HAP-1 (cell line): ENCODE data around the gene HPCAL4.

Experiments
- DNase-seq, 2 experiments: peaks; one replicate each; pipeline ENCODE4 v3.0.0-alpha.2; 2016 to 2020; ENCODE audit warnings: low spot score in 2 of 2
- H3K27me3 ChIP-seq: fragments of 250-450 bp; sonication (Bioruptor Pico); 2 replicates; pipeline ENCODE4 v1.5.1; 2020; ENCODE audit warnings: low read depth, mild to moderate bottlenecking, moderate library complexity
- H3K36me3 ChIP-seq: fragments of 250-450 bp; sonication (Bioruptor Pico); replicated peaks from 2 replicates; pipeline ENCODE4 v1.5.1; 2020; ENCODE audit warnings: mild to moderate bottlenecking
- H3K4me1 ChIP-seq: fragments of 250-450 bp; sonication (Bioruptor Pico); 2 replicates; pipeline ENCODE4 v1.5.1; 2020; ENCODE audit warnings: mild to moderate bottlenecking
- H3K4me3 ChIP-seq: fragments of 250-450 bp; sonication (Bioruptor Pico); 2 replicates; pipeline ENCODE4 v1.5.1; 2020; ENCODE audit warnings: mild to moderate bottlenecking, moderate library complexity
- H3K9me3 ChIP-seq: fragments of 250-450 bp; sonication (Bioruptor Pico); 2 replicates; pipeline ENCODE4 v1.5.1; 2020; ENCODE audit warnings: mild to moderate bottlenecking, moderate library complexity
- in situ Hi-C: fragments of 300-500 bp; cut with MboI; formaldehyde crosslinking; loops from 3 replicates; pipeline ENCODE4 v1.14.3; 2020; ENCODE audit warnings: low sequenced_read_pairs, inconsistent platforms, mixed read lengths

HPCAL4 gene

DNA sequence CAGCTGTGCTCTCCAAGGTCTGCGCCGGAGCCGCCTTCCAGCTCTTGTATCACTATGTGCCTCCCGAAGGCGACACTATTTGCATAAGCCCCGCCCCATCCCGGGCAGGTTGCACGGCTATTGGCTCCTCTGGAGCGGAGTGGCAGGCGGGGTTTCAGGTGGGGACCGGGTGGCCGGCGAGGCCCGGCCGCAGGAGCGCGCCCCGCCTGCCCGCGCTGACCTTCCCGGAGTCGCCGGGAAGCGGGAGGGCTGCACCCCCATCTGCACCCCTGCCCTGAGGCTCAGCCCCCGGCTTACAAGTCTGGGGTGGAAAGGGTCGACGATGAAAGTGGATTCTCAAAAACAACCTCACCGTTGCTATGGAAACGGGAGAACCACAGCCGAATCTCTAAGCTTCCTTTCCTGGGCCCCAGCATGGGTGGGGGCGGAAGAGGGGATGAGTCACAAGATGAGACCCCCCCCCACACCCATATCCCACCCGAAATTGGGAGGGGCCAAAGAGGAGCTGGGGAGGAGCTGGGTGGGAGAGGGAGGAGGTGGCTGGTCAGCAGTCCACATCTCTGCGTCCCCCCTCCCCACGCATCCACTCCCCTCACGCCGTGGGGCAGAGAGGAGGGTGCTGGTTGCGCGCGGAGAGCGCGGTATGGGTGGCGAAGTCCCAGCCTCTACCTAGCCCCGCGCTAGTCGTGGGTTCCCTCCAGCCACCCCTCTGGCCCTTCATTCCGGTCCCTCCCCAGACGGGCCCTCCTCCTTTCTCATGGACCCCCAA, at the start of gene HPCAL4:
HPCAL4 (minus strand) TSS at position 51 of the 769 bp plus-strand sequence. CDS start 6,830 bp downstream, outside the sequence.
- H3K27me3 ChIP-seq: peaks cover 12% of the 10 kb centered on the region; the same call in 1 of the 2 replicates
- peaks cover 6% of the 10 kb centered on the region for H3K4me1 ChIP-seq
- peak; percentile 85 to 98 for DNase-seq
- H3K36me3 ChIP-seq: no peaks in the 10 kb centered on the region
- no peaks in the 10 kb centered on the region for H3K9me3 ChIP-seq
- H3K4me3 ChIP-seq: peak within 1 kb of the TSS; percentile 28
- in situ Hi-C loops: no loop called here

- peak; percentile 94 to 99 for DNase-seq
- H3K4me1 ChIP-seq: peaks cover 8% of the 10 kb centered on the region
- in situ Hi-C loops: no loop called here
- no peaks in the 10 kb centered on the region for H3K9me3 ChIP-seq
- H3K4me3 ChIP-seq: peak within 1 kb of the TSS; percentile 84
- no peaks in the 10 kb centered on the region for H3K27me3 ChIP-seq
- H3K36me3 ChIP-seq: peaks cover 32% of the 10 kb centered on the region
These were observed 47.6 kb upstream of the HPCAL4 start, which contains the start of gene PPIE for GRCh38 chr1:39738622-39739366. Gene PPIE (plus strand): TSS chr1:39738882. CDS start chr1:39738901, 19 bp downstream.

GRCh38 chr1:39737546-39738169, 46.4 kb upstream of the HPCAL4 start:
- in situ Hi-C loops: no loop called here
- peaks cover 21% of the 10 kb centered on the region for H3K36me3 ChIP-seq
- no peaks in the 10 kb centered on the region; the same call in 1 of the 2 replicates for H3K27me3 ChIP-seq
- H3K9me3 ChIP-seq: no peaks in the 10 kb centered on the region
- peaks cover 8% of the 10 kb centered on the region for H3K4me1 ChIP-seq
- DNase-seq: no peak
- no peak overlapping the region for H3K4me3 ChIP-seq

- in situ Hi-C loops: no loop called here
- peaks cover 6% of the 10 kb centered on the region for H3K36me3 ChIP-seq
- H3K4me3 ChIP-seq: no peak overlapping the region
- DNase-seq: no peak
- peaks cover 8% of the 10 kb centered on the region for H3K4me1 ChIP-seq
- peaks cover 5% of the 10 kb centered on the region; the same call in 1 of the 2 replicates for H3K27me3 ChIP-seq
- no peaks in the 10 kb centered on the region for H3K9me3 ChIP-seq
These were observed 44.5 kb upstream of the HPCAL4 start for GRCh38 chr1:39735731-39736130.

DNA sequence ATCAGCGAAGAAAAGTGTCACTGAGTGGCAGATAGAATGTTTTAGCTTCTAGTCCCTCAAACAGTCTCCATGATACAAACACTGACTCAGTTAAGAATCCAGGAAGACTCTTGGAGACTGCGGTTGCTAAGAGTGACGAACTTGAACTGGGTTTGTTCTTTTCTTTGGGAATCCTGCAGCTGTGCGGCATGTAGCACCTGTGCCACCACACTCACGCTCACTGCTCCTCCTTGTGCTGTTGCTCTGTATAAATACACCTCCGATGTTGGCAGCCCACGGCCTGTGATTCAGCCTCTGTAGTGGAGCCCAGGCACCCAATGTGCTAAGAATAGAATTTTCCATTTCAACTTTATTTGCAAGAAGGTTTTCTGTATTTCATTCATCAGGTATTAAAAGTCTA, 41.9 kb upstream of the HPCAL4 start:
- Histone ChIP-seq H3K36me3 (no peaks in the 10 kb centered on the region), H3K9me3 (no peaks in the 10 kb centered on the region), H3K4me1 (no peaks in the 10 kb centered on the region; the same call in 1 of the 2 replicates), H3K27me3 (peaks cover 30% of the 10 kb centered on the region), H3K4me3 (no peak overlapping the region)
- no peak for DNase-seq
- in situ Hi-C loops: no loop called here

DNA sequence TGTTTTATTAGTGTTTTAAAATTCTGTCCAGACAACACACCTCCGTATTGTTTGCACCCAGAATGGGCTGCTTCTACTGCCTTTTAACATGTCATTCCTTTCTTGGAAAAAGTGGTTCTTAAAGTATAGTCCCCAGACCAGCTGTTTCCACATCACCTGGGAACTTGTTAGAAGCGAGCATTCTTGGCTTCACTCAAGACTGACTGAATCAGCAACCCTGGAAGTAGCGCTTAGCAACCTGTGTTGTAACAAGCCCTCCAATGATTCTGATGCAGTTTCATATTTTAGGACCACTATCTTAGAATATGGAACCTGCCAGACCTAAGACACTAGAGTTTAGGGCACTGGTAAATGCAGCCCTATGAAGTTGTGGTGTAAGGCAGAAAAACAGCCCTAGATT, 41.5 kb upstream of the HPCAL4 start:
- H3K36me3 ChIP-seq: no peaks in the 10 kb centered on the region
- H3K4me3 ChIP-seq: no peak overlapping the region

GRCh38 chr1:39729842-39730241, 38.6 kb upstream of the HPCAL4 start:
- no peaks in the 10 kb centered on the region for H3K4me1 ChIP-seq
- no peak overlapping the region for H3K4me3 ChIP-seq
- H3K36me3 ChIP-seq: no peaks in the 10 kb centered on the region
- no peak for DNase-seq
- peaks cover 64% of the 10 kb centered on the region for H3K27me3 ChIP-seq
- in situ Hi-C loops: loop anchor here (10.0 kb wide), 1 partner anchor 125 kb away; no protein-coding TSS in a partner anchor
- H3K9me3 ChIP-seq: no peaks in the 10 kb centered on the region

More for the DNA sequence above, 41.5 kb upstream of the HPCAL4 start:
- Histone ChIP-seq H3K9me3 (no peaks in the 10 kb centered on the region), H3K27me3 (peaks cover 35% of the 10 kb centered on the region), H3K4me1 (no peaks in the 10 kb centered on the region)
- in situ Hi-C loops: no loop called here
- no peak for DNase-seq

DNA sequence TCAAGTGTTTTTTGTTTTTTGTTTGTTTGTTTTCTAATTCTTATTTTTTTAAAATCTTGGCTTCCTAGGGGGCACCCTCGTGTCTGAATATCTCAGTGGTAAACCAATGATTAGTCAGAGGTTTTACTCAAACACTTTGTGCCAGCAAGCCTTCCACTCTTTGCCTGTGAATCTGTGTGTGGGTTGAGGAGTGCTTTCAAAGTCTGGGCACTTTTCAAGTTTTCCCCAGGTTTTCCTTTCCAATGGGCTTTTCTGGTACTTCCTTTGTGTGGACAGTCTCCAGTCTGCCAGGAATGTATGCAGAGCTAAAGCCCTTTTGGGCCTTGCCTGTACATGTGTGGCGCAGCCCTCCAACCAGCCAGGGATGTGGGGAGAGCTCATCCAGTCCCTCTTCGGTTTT, 37.8 kb upstream of the HPCAL4 start:
- in situ Hi-C loops: loop anchor here (10.0 kb wide), 1 partner anchor 124 kb away; no protein-coding TSS in a partner anchor
- no peaks in the 10 kb centered on the region for H3K9me3 ChIP-seq
- no peaks in the 10 kb centered on the region for H3K4me1 ChIP-seq
- peaks cover 70% of the 10 kb centered on the region for H3K27me3 ChIP-seq
- no peak overlapping the region for H3K4me3 ChIP-seq
- H3K36me3 ChIP-seq: no peaks in the 10 kb centered on the region
- DNase-seq: no peak

GRCh38 chr1:39727932-39728317, 36.7 kb upstream of the HPCAL4 start:
- no peak for DNase-seq
- Histone ChIP-seq H3K36me3 (no peaks in the 10 kb centered on the region), H3K27me3 (peaks cover 72% of the 10 kb centered on the region), H3K9me3 (no peaks in the 10 kb centered on the region), H3K4me1 (no peaks in the 10 kb centered on the region), H3K4me3 (no peak overlapping the region)
- in situ Hi-C loops: loop anchor here (10.0 kb wide), 1 partner anchor 123 kb away; no protein-coding TSS in a partner anchor

- Histone ChIP-seq H3K4me1 (no peaks in the 10 kb centered on the region), H3K36me3 (no peaks in the 10 kb centered on the region), H3K27me3 (peaks cover 72% of the 10 kb centered on the region), H3K4me3 (no peak overlapping the region), H3K9me3 (no peaks in the 10 kb centered on the region)
- no peak for DNase-seq
- in situ Hi-C loops: loop anchor here (10.0 kb wide), 1 partner anchor 123 kb away; no protein-coding TSS in a partner anchor
These were observed 36.1 kb upstream of the HPCAL4 start for GRCh38 chr1:39727221-39727931.

DNA sequence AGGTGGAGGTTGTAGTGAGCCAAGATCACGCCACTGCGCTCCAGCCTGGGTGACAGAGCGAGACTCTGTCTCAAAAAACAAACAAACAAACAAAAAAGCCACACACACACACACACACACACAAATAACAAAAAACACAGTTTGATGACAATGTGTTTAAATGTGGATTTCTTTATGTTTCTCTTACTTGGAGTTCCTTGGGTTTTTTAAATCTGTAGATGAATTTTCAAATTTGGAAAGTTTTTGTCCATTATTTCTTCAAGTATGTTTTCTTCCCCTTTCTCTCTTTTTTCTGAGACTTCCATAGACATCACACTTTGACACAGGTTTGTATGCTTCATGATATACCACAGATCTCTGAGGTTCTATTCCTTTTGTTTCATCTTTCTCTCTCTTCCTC, 35.4 kb upstream of the HPCAL4 start:
- in situ Hi-C loops: loop anchor here (10.0 kb wide), 1 partner anchor 122 kb away; no protein-coding TSS in a partner anchor
- Histone ChIP-seq H3K27me3 (peaks cover 77% of the 10 kb centered on the region), H3K4me3 (no peak overlapping the region), H3K4me1 (no peaks in the 10 kb centered on the region), H3K36me3 (no peaks in the 10 kb centered on the region), H3K9me3 (no peaks in the 10 kb centered on the region)
- no peak for DNase-seq

GRCh38 chr1:39722495-39722894, 31.3 kb upstream of the HPCAL4 start:
- Histone ChIP-seq H3K36me3 (no peaks in the 10 kb centered on the region), H3K4me3 (no peak overlapping the region), H3K4me1 (no peaks in the 10 kb centered on the region), H3K9me3 (no peaks in the 10 kb centered on the region), H3K27me3 (peaks cover 50% of the 10 kb centered on the region)
- no peak for DNase-seq
- in situ Hi-C loops: loop anchor here (10.0 kb wide), 1 partner anchor 118 kb away; no protein-coding TSS in a partner anchor

- Histone ChIP-seq H3K27me3 (peaks cover 50% of the 10 kb centered on the region), H3K36me3 (no peaks in the 10 kb centered on the region), H3K4me3 (no peak overlapping the region), H3K4me1 (no peaks in the 10 kb centered on the region), H3K9me3 (no peaks in the 10 kb centered on the region)
- in situ Hi-C loops: loop anchor here (10.0 kb wide), 1 partner anchor 117 kb away; no protein-coding TSS in a partner anchor
- DNase-seq: no peak
These were observed 30.4 kb upstream of the HPCAL4 start for GRCh38 chr1:39721664-39722063.
